ENCODE measurements around the gene GDF15.
A peak's percentile ranks its signal among the peaks of the same experiment; 100 is the strongest.

GDF15 gene

DNA sequence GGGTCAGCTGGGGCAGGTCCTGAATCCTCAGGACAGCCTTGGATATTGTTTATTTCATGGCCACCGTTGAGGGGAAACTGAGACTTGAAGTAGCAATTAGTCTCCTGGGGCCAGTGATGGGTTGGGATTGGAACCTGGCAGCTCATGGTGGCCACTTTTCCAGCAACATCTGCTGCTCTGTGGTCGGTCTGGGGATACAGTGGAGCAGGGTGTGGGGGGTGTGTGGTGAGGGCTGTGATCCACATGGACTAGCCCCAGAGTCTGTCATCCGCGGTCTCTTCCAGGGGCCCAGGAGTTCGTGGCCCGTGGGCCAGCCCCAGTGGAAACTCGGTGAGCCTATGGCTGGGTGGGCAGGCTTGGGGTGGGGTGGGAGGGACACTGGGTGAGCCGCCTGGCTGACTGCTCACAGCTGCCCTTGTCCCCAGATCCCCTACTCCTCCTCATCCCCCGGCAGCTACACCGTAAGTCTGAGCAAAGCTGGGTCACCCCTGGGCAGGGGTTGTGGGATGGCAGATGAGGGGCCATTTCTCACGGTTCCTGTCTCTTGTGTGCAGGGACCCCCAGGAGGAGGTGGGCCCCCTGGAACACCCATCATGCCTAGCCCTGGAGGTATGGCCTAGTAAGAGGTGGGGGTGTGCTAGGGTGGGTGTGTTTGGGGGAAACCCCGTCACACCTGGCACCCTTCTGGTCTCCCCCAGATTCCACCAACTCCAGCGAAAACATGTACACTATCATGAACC is 46.5 kb downstream of the GDF15 start:
- no peak for DNase-seq

DNA sequence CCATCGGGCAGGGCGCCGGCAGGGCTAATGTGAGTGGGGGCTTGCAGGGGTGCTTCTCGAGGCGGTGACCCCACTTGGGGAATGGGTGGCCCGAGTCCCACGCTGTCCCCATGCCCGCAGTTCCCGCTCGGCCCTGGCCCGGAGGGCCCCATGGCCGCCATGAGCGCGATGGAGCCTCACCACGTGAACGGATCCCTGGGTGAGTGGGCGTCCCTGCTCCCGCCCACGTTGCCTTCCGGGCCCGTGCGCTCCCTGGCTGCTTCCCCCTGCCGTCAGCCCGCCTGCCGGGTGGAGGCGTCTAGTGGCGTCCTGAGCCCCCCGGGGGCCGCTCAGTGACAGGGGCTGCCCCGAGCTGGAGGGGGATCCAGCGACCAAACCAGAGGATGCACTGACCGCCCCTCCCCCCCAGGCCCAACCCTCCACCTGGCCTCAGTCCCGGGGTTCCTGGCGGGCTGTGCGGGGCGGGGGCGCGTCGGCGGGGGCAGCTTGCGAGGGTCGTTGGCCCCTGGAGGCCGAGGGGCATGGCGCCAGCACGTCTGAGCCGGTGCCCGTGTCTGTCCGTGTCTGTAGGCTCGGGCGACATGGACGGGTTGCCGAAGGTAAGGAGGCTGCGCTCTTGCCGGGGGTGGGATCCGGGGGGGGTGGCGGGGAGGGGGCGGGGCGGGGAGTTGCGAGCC is 47.2 kb downstream of the GDF15 start:
- DNase-seq, result peak; percentile 81

DNA sequence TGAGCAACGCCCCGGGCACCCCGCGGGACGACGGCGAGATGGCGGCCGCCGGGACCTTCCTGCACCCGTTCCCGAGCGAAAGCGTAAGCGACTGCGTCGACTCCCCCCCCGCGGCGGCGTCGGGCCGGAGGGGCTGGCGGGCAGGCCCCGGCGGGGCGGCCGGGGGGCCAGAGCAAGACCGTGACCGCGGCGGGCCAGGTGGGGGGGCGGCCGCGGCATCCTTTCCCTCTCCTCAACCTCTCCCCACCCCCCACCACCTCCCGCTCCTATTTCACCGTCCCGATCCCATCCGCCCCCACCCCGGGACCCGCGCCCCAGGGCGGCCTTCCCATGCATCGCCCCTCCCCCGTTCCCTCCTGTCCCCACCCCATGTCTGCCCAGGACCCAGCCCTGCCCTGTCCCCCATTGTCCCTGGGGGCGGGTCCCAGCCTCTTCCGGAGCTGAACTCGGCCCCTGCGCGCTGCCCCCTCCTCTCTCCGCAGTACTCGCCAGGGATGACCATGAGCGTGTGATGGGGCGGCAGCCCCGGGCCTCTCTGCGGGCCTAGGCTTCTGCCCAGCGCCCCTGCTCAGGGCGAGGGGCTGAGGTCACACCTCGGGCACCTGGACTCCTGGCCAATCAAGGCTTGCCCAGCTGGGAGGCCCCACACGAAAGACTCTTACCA is 47.9 kb downstream of the GDF15 start:
- DNase-seq, result peak; percentile 64

DNA sequence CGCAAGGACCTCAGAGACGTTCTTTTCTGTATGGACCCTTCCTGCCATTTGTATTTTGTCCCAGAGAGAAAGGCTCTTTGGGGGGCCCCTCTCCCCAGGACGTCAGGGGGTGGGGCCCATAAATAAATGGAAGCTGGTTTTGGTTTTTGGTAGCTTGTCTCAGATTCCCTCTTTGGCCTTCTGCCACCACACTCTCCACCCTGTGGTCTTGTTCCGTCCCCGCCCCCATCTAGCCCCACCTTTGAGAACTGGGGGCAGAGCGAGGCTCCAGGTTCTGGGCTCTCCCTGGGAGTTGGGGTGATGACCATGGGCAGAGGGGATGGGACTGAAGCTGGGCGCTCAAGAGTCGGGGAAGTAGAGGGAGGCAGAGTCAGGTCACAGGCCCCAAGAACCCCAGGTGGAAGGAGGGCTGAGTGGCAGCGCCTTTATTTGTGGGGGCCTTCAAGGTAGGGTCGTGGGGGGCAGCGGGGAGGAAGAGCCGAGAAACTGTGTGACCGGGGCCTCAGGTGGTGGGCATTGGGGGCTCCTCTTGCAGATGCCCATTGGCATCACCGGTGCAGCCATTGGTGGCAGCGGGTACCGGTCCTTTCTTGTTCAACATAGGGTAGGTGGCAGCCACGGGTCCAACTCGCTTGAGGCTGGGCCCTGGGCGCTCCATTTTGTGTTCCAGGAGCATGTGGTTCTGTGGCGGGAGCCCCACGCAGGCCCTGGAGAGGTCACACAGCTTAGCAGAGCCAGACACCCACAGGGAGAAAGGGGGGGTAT is 48.6 kb downstream of the GDF15 start:
- no peak for DNase-seq

DNA sequence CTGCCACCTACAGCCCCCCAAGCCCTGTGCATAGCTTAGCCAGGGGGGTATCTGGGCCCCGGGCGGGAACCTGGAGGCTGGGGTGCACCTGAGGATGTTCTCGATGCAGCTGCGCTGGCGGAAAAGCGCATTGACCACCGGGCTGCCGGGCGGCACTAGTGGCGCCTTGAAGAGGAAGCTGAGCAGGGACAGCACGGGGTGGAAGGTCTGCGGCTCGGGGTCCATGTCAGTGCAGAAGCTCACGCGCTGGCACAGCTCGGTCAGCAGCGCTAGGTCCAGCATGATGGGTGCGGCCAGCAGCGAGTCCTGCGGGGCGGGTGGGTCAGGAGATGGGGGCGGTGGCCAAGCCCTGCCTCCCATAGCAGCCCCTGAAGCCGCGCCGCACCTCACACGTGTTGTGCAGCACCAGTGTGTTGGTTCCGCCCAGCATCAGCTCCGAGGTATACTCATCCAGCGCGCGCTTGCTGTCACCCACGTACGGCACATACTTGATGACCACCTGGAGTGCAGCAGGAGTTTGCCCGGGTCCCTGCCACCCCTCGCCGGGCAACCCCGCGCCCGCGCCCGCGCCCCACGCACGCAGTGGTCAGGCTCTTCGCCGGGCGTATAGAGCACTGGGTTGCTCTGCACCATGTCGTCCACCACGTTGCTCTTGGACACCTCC is 49.4 kb downstream of the GDF15 start:
- DNase-seq, result no peak

DNA sequence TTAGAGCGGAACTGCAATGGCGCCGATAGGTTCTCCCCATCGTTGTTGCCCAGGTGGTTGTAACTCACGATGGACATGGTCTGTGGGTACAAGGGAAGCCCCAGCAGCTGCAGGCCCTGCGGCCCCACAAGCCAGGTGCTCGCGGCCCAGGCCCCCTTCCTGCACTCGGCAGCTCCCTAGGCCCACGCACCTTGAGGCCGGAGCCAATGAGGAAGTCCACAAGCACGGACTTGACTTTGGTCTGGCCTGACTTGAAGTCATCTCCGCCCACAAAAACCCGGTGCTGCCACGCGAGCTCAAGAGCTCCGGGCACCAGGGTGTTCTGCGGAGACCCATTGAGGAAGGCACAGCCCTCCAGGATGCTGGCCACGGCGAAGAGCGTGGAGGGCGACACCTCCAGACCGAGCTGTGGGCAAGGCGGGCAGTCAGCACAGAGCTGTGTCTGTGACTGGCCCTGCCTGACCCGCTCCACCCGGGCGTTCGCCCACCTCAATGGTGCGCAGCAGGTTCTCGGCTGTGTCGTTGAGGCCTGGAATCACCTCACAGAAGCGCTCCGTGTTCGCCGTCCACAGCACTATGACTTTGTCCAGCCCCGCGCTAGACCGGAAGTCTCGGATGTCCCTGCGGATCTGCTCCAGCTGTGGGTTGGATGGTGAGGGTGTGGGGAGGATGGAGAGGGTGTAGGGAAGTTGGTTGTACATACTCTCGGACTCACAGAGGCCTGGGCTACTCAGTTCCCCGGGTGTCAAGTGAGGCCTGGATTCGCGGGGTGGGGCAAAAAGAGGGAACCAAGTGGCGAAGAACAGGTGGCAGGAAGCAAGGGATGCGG is 50.1 kb downstream of the GDF15 start:
- DNase-seq, result peak; percentile 40

DNA sequence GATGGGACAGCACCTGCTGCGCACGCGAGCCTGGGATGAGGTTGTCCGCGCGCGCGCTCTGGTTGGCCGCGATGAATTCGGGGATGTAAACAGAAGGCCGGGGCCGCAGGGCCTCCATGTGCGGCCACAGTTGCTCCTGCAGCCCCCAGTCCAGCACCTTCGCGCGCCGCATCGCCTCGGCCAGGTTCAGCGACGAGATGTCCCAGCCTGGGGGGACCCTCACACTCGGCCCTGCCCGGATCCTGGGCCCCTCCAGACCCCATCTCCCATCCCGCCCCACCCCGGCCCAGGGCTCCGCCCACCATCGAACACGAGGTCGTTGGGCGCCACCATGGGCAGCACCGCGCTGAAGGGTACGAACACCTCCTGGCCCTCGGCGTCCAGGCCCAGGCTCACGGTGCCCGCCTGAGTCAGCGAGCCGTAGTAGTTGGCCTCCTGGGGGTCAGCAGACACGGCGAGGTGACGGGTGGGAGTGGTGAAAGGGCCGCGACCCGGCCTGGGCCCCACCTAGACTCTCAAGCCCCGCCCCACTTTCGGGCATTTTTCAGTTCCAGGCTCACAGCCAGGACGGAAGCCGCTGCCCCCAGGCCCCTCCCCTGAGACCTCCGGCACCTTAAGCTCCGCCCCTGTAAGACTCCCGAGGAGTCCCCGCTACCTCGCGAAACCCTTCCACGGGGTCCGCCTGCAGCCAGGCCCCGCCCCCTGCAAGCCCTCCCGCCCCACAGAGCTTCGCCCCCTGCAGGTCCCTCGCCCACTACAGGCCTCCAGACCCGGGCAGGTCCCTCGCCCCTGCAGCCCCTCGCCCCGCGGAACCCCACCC is 50.9 kb downstream of the GDF15 start:
- peak; percentile 87 for DNase-seq

DNA sequence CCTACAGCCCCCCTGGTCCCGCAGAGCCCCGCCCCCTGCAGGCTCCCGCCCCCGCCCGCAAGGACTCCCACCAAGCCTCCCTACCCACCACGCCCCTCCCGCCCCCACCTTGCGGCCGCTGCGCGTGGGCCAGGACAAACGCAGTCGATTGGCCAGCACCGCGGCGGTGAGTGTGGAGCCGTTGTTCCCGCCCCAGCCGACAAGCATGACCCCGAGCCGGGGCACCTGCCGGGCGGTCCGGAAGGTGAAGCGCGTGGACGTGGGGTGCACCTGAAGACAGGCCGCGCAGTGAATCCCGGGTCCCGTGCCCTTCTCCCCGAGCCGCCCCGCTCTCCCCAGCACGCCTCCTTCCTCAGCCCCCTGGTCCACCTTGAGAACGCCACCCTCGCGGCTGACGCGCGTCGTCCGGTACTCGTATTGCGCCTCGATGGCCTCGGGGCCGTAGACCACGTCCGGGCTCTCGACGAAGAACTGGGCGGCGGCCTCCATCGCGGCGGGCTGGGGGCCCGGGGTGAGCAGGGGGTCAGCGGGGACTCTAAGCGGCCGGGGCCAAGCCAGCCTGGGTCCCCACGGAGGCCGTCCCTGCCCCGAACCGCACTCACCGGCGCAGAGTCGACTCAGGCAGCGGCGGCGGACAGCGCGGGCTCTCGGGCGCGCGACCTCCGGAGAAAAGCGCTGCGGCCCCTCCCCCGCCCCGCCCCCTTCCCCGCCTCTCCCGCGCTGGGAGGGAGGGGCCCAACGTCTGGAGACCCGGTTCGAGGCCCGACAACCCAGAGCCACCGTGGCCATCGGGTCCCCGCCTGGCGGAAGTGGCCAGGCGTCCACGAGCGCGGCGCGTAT is 51.8 kb downstream of the GDF15 start, which contains the start of gene ISYNA1:
TSS of gene ISYNA1 (minus strand) at position 643 of the 840 bp plus-strand sequence. CDS start at position 489, 154 bp downstream.
- peak; percentile 81 for DNase-seq

DNA sequence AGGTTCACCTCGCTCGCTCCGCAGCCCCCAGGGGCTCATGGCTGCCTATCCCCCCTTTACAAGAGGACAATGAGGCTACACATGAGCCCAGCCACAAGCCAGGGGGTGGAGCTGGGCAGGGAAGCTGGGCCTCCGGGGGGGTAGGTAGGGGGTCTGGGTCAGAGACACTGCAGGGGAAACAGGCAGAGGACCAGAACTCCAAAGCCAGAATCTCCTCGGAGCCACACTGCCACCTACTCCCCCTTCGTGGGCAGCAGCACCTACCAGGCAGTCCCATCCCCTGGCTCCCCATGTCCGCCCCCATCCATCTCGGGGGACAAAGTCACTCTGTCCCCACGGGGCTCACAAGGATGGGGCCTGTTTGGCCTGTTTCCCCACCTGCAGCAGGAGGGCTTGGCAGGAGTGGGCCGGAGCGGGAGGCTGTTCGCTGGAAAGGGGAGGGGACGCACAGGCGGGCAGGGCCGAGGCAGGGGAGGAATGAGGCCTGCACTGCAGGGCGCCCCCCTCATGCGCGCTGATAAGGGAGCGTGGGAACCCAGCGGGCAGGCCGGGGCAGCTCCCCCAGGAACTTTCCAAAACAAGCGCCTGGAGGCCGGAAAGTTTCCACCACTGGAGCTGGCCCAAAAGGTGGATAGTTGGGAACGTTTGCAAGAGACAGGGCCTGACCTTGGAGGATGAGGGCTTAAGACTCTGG is 52.5 kb downstream of the GDF15 start:
- peak; percentile 81 for DNase-seq
